HG03575 (cell line): ENCODE measurements around the gene GFI1B.

Source experiments
- ATAC-seq: cut with Tn5 transposase; IDR thresholded peaks from one replicate; pipeline ENCODE4 v1.9.1; 2021; ENCODE audit not compliant: unreplicated experiment, insufficient number of reproducible peaks, low FRiP score; ENCODE audit errors: extremely low read depth

The GFI1B gene

GRCh38 chr9:132978451-132979131 lies at the start of gene GFI1B:
GFI1B (plus strand) TSS chr9:132978694; CDS start chr9:132986679, 7,985 bp downstream.
- no peak for ATAC-seq

GRCh38 chr9:132931178-132931735 lies 47.2 kb upstream of the GFI1B start:
- no peak for ATAC-seq

GRCh38 chr9:132935026-132935425 lies 43.5 kb upstream of the GFI1B start:
- no peak for ATAC-seq

GRCh38 chr9:132937463-132937901 lies 41.0 kb upstream of the GFI1B start:
- ATAC-seq, result no peak

GRCh38 chr9:132939169-132939568 lies 39.3 kb upstream of the GFI1B start:
- no peak for ATAC-seq

- no peak for ATAC-seq
These were observed 35.8 kb upstream of the GFI1B start for GRCh38 chr9:132942541-132943182.

GRCh38 chr9:132943651-132944293 lies 34.7 kb upstream of the GFI1B start:
- ATAC-seq, result no peak

- ATAC-seq, result no peak
These were observed 34.0 kb upstream of the GFI1B start, which contains the start of gene TSC1 for GRCh38 chr9:132944294-132945185. TSC1 (minus strand) TSS chr9:132944616; CDS start chr9:132928872, 15,744 bp downstream.

GRCh38 chr9:132945186-132946130 lies 33.0 kb upstream of the GFI1B start:
- ATAC-seq, result no peak

- ATAC-seq, result no peak
These were observed 32.3 kb upstream of the GFI1B start for GRCh38 chr9:132946211-132946610.

GRCh38 chr9:132946631-132947295 lies 31.7 kb upstream of the GFI1B start:
- ATAC-seq, result no peak

- ATAC-seq, result no peak
These were observed 30.7 kb upstream of the GFI1B start for GRCh38 chr9:132947756-132948155.

- no peak for ATAC-seq
These were observed 29.9 kb upstream of the GFI1B start for GRCh38 chr9:132948482-132949050.

GRCh38 chr9:132949709-132950108 lies 28.8 kb upstream of the GFI1B start:
- ATAC-seq, result no peak

- no peak for ATAC-seq
These were observed 23.4 kb upstream of the GFI1B start for GRCh38 chr9:132955123-132955522.

- no peak for ATAC-seq
These were observed 22.7 kb upstream of the GFI1B start for GRCh38 chr9:132955768-132956167.

GRCh38 chr9:132957805-132958204 lies 20.7 kb upstream of the GFI1B start:
- no peak for ATAC-seq
